ENCODE results near the gene TMPRSS12.
"Not testable (repeated sequence)": the region's sequence is repeated elsewhere in the genome, so short reads cannot be mapped to it uniquely, and the experiment has no call there.

TMPRSS12 gene

DNA sequence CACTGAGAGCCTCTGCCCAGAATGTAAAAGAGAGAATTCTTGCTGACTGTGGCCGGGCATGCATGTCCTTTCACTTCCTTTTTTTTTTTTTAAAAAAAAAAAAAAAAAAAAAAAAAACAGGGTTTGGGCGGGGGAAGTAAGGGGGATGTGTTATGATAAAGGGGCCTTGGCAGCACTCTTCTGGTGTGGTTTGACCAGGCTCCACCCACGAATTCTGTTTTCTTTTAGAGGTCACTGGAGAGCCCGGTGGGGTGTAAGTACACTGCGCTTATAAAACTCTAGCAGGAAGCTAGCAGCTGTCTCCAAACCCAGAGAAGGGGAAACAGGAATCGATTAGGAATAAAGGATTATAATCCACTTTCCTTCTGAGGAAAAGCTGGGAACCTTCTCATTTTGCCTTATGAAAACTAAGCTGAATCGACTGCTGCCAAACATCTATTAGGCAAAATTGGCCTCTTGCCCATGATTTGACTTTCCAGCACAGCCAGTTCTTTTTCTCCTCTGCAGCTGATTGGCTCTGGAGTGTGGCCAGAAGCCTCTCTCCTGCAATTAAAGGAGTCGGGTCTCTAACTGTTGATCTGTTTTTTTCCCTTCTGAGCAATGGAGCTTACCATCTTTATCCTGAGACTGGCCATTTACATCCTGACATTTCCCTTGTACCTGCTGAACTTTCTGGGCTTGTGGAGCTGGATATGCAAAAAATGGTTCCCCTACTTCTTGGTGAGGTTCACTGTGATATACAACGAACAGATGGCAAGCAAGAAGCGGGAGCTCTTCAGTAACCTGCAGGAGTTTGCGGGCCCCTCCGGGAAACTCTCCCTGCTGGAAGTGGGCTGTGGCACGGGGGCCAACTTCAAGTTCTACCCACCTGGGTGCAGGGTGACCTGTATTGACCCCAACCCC, 82.0 kb downstream of the TMPRSS12 start:
- Histone ChIP-seq H3K4me3 (peak overlapping the region; percentile 34 to 56 (median 49)), H3K27ac (peak overlapping the region in 20 of 21 experiments; percentile 50 to 94 (median 80))

GRCh38 chr12:50925342-50925651, 82.6 kb downstream of the TMPRSS12 start:
- peak overlapping the region; percentile 34 to 56 (median 49) for H3K4me3 ChIP-seq
- peak overlapping the region in 20 of 21 experiments; percentile 43 to 94 (median 80) for H3K27ac ChIP-seq

DNA sequence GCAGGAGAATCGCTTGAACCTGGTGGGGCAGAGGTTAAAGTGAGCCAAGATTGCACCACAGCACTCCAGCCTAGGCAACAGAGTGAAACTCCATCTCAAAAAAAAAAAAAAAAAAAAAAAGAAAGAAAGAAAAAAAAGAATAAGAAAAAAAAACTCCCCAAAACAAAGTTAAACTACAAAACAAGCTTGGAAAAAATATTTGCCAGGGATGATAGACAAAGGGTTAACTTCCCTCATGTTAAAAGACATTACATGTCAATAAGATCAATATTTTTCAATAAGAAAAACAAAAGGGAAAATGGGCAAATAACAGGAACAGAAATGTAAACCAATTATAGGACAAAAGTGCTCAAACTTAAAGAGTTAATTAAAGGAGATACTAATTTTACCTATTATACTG, 83.2 kb downstream of the TMPRSS12 start:
- Histone ChIP-seq H3K27ac (peak overlapping the region in 19 of 21 experiments; percentile 55 to 94 (median 80)), H3K4me3 (peak overlapping the region; percentile 34 to 56 (median 49))

DNA sequence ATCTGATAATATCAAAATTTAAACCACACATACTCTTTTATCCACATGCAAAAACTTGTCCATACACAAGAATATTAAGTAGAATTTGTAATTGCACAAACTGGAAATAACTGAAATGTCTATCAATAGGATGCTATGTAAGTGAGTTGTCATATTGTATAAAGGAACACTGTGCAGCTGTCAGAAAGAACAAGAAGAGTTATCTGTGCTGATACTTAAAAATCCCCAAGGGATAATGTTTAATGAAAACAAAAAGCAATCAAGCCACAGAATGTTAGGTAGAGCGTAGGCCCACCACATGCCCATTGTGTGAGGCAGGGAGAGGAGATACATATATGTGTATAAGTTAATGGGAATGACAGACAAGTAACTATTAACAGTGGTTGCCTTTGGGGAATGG, 83.7 kb downstream of the TMPRSS12 start:
- peak overlapping the region; percentile 21 to 56 (median 49) for H3K4me3 ChIP-seq
- H3K27ac ChIP-seq: peak overlapping the region in 13 of 21 experiments; percentile 20 to 94 (median 64)

DNA sequence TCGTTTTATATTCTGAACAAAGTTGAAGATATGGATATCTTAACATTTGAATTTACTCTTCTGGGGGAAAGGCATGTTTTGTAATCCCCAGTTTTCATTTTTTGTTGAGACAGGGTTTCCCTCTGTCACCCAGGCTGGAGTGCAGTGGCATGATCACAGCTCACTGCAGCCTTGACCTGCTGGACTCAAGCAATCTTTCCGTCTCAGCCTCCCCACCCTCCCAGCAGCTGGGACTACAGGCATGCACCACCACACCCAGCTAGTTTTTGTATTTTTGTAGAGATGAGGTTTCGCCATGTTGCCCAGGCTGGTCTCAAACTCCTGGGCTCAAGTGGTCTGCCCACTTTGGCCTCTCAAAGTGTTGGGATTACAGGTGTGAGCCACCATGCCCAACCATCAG, 84.2 kb downstream of the TMPRSS12 start:
- Histone ChIP-seq H3K27ac (peak overlapping the region in 15 of 21 experiments; percentile 13 to 90 (median 47)), H3K4me3 (peak overlapping the region; percentile 18 to 56 (median 49))

DNA sequence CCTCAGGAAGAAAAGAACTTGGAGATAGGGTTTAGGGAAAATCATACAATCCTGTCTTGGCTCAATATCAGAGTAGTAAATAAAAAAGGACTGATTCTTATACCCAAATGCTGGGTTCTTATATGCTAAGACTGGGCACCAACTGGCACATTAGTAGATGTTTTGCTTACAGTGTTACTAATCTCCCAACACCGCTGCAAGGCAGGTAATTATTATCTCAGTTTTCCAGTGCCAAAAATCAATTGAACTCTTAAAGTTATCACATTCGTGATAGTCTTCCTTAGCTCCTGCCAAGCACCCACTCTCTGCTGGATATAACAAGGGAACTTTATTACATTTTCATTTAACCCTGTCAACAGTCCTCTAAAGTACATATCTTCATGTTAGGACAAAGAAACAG, 84.6 kb downstream of the TMPRSS12 start:
- peak overlapping the region in 14 of 21 experiments; percentile 15 to 90 (median 47) for H3K27ac ChIP-seq
- peak overlapping the region; percentile 18 to 56 (median 49) for H3K4me3 ChIP-seq

DNA sequence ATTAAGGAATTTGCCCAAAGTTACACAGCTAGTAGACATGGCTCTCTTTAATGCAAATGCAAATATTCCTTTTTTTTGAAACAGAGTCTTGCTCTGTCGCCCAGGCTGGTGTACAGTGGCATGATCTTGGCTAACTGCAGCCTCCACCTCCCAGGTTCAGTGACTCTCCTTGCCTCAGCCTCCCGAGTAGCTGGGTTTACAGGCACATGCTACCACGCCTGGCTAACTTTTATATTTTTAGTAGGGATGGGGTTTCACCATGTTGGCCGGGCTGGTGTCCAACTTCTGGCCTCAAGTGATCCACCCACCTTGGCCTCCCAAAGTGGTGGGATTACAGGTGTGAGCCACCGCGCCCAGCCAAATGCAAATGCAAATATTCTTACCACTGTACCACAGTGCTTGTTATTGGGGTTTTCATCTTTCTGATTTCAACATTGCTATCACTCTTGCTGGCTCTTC, 85.1 kb downstream of the TMPRSS12 start:
- H3K27ac ChIP-seq: peak overlapping the region in 12 of 21 experiments; percentile 5 to 90 (median 48)

GRCh38 chr12:50928392-50928791, 85.7 kb downstream of the TMPRSS12 start:
- Histone ChIP-seq H3K4me3 (peak overlapping the region in 6 of 7 experiments; percentile 18 to 56 (median 44)), H3K27ac (peak overlapping the region in 12 of 21 experiments; percentile 5 to 90 (median 48))

More for the DNA sequence above, 85.1 kb downstream of the TMPRSS12 start:
- peak overlapping the region; percentile 18 to 56 (median 49) for H3K4me3 ChIP-seq

- Histone ChIP-seq H3K27ac (peak overlapping the region in 1 of 21 experiments; percentile 26), H3K4me3 (no peak overlapping the region)
Measured at GRCh38 chr12:50929831-50930230, 87.1 kb downstream of the TMPRSS12 start.

- H3K27ac ChIP-seq, H3K4me3 ChIP-seq: not testable (repeated sequence)
Measured at GRCh38 chr12:50930477-50930876, 87.8 kb downstream of the TMPRSS12 start.

- H3K27ac ChIP-seq: peak overlapping the region in 5 of 21 experiments; percentile 0 to 78 (median 13)
Measured at GRCh38 chr12:50932787-50933280, 90.1 kb downstream of the TMPRSS12 start.

GRCh38 chr12:50933459-50934124, 90.9 kb downstream of the TMPRSS12 start:
- Histone ChIP-seq H3K4me3 (no peak overlapping the region), H3K27ac (peak overlapping the region in 10 of 21 experiments; percentile 0 to 84 (median 73))

More at GRCh38 chr12:50932787-50933280, 90.1 kb downstream of the TMPRSS12 start:
- no peak overlapping the region for H3K4me3 ChIP-seq

- H3K4me3 ChIP-seq: no peak overlapping the region
- peak overlapping the region in 19 of 21 experiments; percentile 18 to 84 (median 66) for H3K27ac ChIP-seq
Measured at GRCh38 chr12:50934371-50934851, 91.7 kb downstream of the TMPRSS12 start.

DNA sequence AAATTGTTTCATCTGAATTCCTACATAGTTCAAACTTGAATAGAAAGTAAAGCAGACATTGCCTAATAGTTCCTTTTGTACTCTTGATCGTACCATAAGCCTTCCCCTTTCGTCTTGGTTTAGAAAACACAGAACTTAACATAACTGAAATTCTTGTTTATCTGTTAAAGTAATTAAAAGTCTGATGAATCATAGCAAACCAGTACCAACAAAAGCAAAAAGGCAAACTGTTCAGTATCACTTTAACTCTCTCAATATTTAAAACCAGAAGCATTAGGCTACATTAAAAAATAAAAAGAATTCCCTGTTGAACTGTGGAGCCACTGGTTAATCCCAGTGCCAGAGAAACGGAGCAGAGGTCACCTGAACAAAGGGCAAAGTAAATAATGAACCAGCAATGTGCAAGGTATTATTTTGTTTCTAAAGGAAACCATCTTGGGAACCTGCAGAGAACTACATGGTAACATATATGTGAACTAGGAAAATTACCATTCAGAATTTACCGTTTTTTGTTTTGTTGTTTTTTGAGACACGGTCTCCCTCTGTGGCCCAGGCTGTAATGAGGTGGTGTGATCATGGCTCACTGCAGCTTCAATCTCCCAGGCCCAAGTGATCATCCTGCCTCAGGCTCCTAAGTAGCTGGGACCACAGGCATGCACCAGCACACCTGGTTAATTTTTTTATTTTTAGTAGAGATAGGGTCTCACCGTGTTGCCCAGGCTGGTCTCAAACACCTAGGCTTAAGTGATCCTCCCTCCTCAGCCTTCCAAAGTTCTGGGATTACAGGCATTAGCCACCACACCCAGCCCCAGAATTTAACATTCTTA, 92.5 kb downstream of the TMPRSS12 start:
- H3K4me3 ChIP-seq: no peak overlapping the region

DNA sequence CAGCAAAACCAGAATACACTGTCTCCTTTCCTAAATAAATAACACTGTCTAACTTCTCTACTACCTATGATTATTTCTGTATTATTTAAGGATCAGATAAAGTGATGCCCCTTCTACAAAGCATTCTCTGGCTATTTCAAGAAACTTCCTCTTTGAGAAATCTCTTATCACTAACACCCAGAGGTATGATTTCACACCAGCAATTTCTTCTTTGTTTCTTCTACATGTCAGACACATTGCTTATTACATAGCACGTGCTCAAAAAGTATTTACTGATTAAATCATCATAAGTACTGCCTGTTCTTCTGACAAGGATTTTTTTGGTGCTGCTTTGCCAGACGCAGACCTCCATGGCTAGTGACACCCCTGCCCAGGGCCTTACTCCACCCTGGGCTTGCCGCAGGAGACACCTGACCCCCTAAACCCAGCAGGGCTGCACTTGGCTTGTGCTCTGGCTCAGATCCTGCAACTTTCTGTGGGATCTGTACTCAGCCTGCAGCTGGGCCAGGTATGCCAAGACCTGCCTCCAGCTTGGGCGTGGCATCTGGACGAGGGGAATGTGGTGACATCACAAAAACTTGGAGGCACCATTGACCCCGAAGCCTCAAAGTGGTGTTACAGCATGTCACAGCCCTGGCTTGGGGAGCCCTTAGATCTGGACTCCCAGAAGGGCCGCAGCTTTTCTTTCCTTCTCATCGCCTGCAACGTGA, 94.2 kb downstream of the TMPRSS12 start:
- Histone ChIP-seq H3K27ac (no peak overlapping the region), H3K4me3 (no peak overlapping the region)

More for the DNA sequence above, 92.5 kb downstream of the TMPRSS12 start:
- H3K27ac ChIP-seq: peak overlapping the region in 20 of 21 experiments; percentile 32 to 84 (median 64)
